SK-N-MC (cell line): ENCODE data around the gene PRRC2B.

Source experiments
- EZH2 ChIP-seq: fragments of 200-600 bp; sonication (generic); IDR thresholded peaks from one replicate; pipeline ENCODE4 v1.6.1; 2017; ENCODE audit warnings: antibody characterized with exemption
- FOXP2 ChIP-seq: optimal IDR thresholded peaks from 2 replicates; pipeline ENCODE3; 2011; ENCODE audit warnings: mild to moderate bottlenecking, moderate library complexity; ENCODE audit not compliant: insufficient read depth; ENCODE audit errors: extremely low read length, control extremely low read depth
- POLR2AphosphoS5 ChIP-seq: IDR thresholded peaks from 2 replicates; pipeline ENCODE4 v1.6.1; 2012; ENCODE audit warnings: mild to moderate bottlenecking, low read depth, low read length, borderline replicate concordance

DNA sequence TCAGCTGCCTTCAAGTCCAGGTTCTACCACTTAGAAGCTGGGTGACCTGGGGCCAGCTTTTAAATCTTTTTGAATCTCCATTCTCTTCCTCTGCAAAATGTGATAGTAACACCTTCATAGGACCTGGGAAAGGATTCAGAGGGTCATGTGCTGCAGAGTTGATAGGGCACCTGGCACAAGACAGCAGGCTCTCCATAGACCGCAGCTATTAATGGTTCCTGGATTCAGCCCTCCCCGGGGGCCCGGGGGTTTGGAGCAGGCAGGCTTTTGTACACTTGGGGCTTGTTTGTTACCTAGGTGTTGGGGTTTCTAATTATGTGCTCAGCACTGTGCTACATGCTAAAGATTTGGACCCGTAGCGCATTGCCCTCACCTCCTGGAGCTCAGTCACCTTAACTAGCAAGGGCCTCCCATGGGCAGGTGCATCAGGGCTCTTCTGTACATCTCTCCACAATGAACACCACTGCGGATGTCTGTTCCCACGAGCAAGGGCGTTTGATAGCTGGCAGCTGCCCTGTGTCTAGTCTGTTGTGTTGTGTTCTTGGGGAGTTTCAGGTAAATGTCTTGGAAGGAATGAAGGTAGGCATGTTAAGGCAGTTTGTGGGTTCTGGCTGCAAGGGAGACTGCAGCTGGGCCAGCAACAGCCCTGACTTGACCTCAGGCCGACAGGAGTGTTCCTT is 12.1 kb downstream of the PRRC2B start:
- TF ChIP-seq EZH2, result no peak
- TF ChIP-seq POLR2AphosphoS5, result no peak
- TF ChIP-seq FOXP2, result no peak
